IMR-90 (cell line): Measurements from ENCODE around the gene AQP12B. TPM values are rescaled to one million over a fixed set of nuclear protein-coding genes. Genes with fewer than 3 reads are reported as not detected.
"Not testable (repeated sequence)": the region's sequence is repeated elsewhere in the genome, so short reads cannot be mapped to it uniquely, and the experiment has no call there.

Source experiments
- ATAC-seq: fragments of 200-7000 bp; cut with Tn5 transposase; 2 replicates; pipeline ENCODE4 v1.9.1; 2020; ENCODE audit warnings: low read depth, mild to moderate bottlenecking, moderate library complexity
- BruUV-seq: library from RNA; stranded (reverse); fragments of 400-500 nt; replicated peaks from 2 replicates; lab custom pipeline; 2021; lab: Mats Ljungman, UMichigan
- CTCF ChIA-PET: fragments of 300-600 bp; formaldehyde crosslinking; extraction: SDS; loops from one replicate; lab custom pipeline; 2021; ENCODE audit warnings: antibody characterized with exemption; lab: Yijun Ruan, JAX
- POLR2A ChIA-PET: fragments of 300-600 bp; sonication (Branson Sonifier 250); formaldehyde crosslinking; loops from one replicate; lab custom pipeline; 2022; ENCODE audit warnings: antibody characterized with exemption; ENCODE audit not compliant: unreplicated experiment; lab: Charles Lee
- DNase-seq: peaks from one replicate; pipeline ENCODE4 v3.0.0; 2013
- H2AFZ ChIP-seq: replicated peaks from 2 replicates; pipeline ENCODE3; 2013; ENCODE audit warnings: low read length, mild to moderate bottlenecking; ENCODE audit not compliant: poor library complexity
- H2AK5ac ChIP-seq: 2 replicates; pipeline ENCODE4 v1.6.1; 2013; ENCODE audit warnings: low read depth, low read length, inconsistent platforms
- H2AK9ac ChIP-seq: replicated peaks from 2 replicates; pipeline ENCODE3; 2013; ENCODE audit warnings: mild to moderate bottlenecking, low read depth, low read length, moderate library complexity; ENCODE audit not compliant: poor library complexity
- H2BK120ac ChIP-seq: 2 replicates; pipeline ENCODE4 v1.6.1; 2013; ENCODE audit warnings: low read depth, low read length, inconsistent platforms
- H2BK15ac ChIP-seq: 3 replicates; pipeline ENCODE4 v1.6.1; 2013; ENCODE audit warnings: low read depth, low read length, inconsistent platforms
- H2BK20ac ChIP-seq: 2 replicates; pipeline ENCODE4 v1.6.1; 2013; ENCODE audit warnings: low read depth, mild to moderate bottlenecking, inconsistent platforms, low read length, moderate library complexity
- H2BK5ac ChIP-seq: 2 replicates; pipeline ENCODE4 v1.6.1; 2013; ENCODE audit warnings: mild to moderate bottlenecking, low read depth, low read length, inconsistent platforms; ENCODE audit not compliant: poor library complexity, severe bottlenecking
- H3K14ac ChIP-seq: replicated peaks from 2 replicates; pipeline ENCODE4 v1.6.1; 2013; ENCODE audit warnings: low read depth, low read length, inconsistent platforms
- H3K18ac ChIP-seq: 2 replicates; pipeline ENCODE4 v1.6.1; 2013; ENCODE audit warnings: low read depth, low read length, control low read depth
- H3K23ac ChIP-seq: 2 replicates; pipeline ENCODE4 v1.6.1; 2013; ENCODE audit warnings: low read depth, low read length, inconsistent platforms
- H3K27ac ChIP-seq: 2 replicates; pipeline ENCODE4 v1.5.1; 2013; ENCODE audit warnings: mild to moderate bottlenecking, control low read depth, low read length; ENCODE audit not compliant: insufficient read depth
- H3K27me3 ChIP-seq: 2 replicates; pipeline ENCODE4 v1.6.1; 2013; ENCODE audit warnings: low read length; ENCODE audit not compliant: control insufficient read depth, insufficient read depth
- H3K36me3 ChIP-seq: 2 replicates; pipeline ENCODE4 v1.6.1; 2013; ENCODE audit warnings: low read length, mixed read lengths; ENCODE audit not compliant: control insufficient read depth, insufficient read depth
- H3K4ac ChIP-seq: 2 replicates; pipeline ENCODE4 v1.6.1; 2013; ENCODE audit warnings: low read depth, low read length, inconsistent platforms
- H3K4me1 ChIP-seq: 2 replicates; pipeline ENCODE4 v1.6.1; 2013; ENCODE audit warnings: low read length, mixed read lengths; ENCODE audit not compliant: control insufficient read depth, insufficient read depth
- H3K4me2 ChIP-seq: 2 replicates; pipeline ENCODE4 v1.6.1; 2013; ENCODE audit warnings: low read depth, mild to moderate bottlenecking, control low read depth, low read length, moderate library complexity
- H3K4me3 ChIP-seq: 2 replicates; pipeline ENCODE4 v1.5.1; 2013; ENCODE audit warnings: low read depth, mild to moderate bottlenecking, control low read depth, low read length, moderate library complexity; ENCODE audit not compliant: insufficient read depth
- H3K56ac ChIP-seq: 2 replicates; pipeline ENCODE4 v1.6.1; 2013; ENCODE audit warnings: low read length, inconsistent platforms; ENCODE audit not compliant: insufficient read depth; ENCODE audit errors: extremely low read depth
- H3K79me1 ChIP-seq, 2 experiments: 2 replicates each; pipeline ENCODE4 v1.6.1; 2013; ENCODE audit warnings: low read length in 2 of 2, inconsistent platforms in 1 of 2, low read depth in 1 of 2
- H3K9ac ChIP-seq: 2 replicates; pipeline ENCODE4 v1.6.1; 2013; ENCODE audit warnings: low read depth, low read length, control low read depth
- H3K9me1 ChIP-seq: 2 replicates; pipeline ENCODE4 v1.6.1; 2013; ENCODE audit warnings: low read length, inconsistent platforms; ENCODE audit not compliant: insufficient read depth
- H3K9me3 ChIP-seq: 2 replicates; pipeline ENCODE4 v1.6.1; 2013; ENCODE audit warnings: low read length; ENCODE audit not compliant: control insufficient read depth, insufficient read depth
- H4K20me1 ChIP-seq: 2 replicates; pipeline ENCODE4 v1.6.1; 2013; ENCODE audit warnings: low read length, inconsistent platforms; ENCODE audit not compliant: insufficient read depth
- H4K5ac ChIP-seq: 2 replicates; pipeline ENCODE4 v1.6.1; 2013; ENCODE audit warnings: mild to moderate bottlenecking, low read depth, low read length, control low read depth
- H4K8ac ChIP-seq, 2 experiments: 2 replicates each; pipeline ENCODE4 v1.6.1; 2013; ENCODE audit warnings: low read depth in 2 of 2, low read length in 2 of 2, control low read depth in 1 of 2, inconsistent platforms in 1 of 2
- H4K91ac ChIP-seq: 2 replicates; pipeline ENCODE4 v1.6.1; 2013; ENCODE audit warnings: low read depth, low read length, inconsistent platforms; ENCODE audit not compliant: insufficient read depth
- whole genome bisulfite sequencing, 2 experiments: methylation state at CpG; one replicate each; pipeline versions ENCODE4 v1.1.5 to v1.1.7; 2013; ENCODE audit warnings: missing lambda C conversion rate in 2 of 2; ENCODE audit not compliant: insufficient read length in 1 of 2; ENCODE audit errors: extremely low coverage in 2 of 2; 5-methylcytosine and 5-hydroxymethylcytosine counted together
- dilution Hi-C: fragments of 300-500 bp; cut with HindIII; formaldehyde crosslinking; loops from one replicate; pipeline ENCODE4 v1.14.3; 2018; ENCODE audit warnings: low sequenced_read_pairs; ENCODE audit not compliant: unreplicated experiment
- in situ Hi-C: fragments of 300-500 bp; cut with MboI; formaldehyde crosslinking; loops from 3 replicates; pipeline ENCODE4 v1.14.3; 2019; ENCODE audit warnings: low sequenced_read_pairs, inconsistent platforms, mixed read lengths
- intact Hi-C: fragments of 100-400 bp; cut with micrococcal nuclease; formaldehyde crosslinking; loops from 2 replicates; pipeline ENCODE4 v1.10.0; 2022
- polyA plus RNA-seq, 3 experiments: library from polyadenylated mRNA; depleted of rRNA; stranded (reverse); fragments of >200 nt; gene quantifications; 2 replicates each; pipeline ENCODE4 v1.2.3, GENCODE V29; 2012; ENCODE audit warnings: low replicate concordance in 1 of 3
- total RNA-seq: library from RNA; depleted of rRNA; stranded (reverse); fragments of >200 nt; gene quantifications from 2 replicates; pipeline ENCODE4 v1.2.3, GENCODE V29; 2012

AQP12B gene
- total and polyA plus RNA-seq, 2 of the 4 experiments (the other 2 are of a cell fraction) = not detected

- DNase-seq, H4K8ac ChIP-seq, H2BK15ac ChIP-seq, H3K18ac ChIP-seq, BruUV-seq, H3K9me1 ChIP-seq, H4K91ac ChIP-seq, H3K56ac ChIP-seq, H3K27me3 ChIP-seq, H4K20me1 ChIP-seq, H3K23ac ChIP-seq, POLR2A ChIA-PET, H2AK5ac ChIP-seq, H2BK20ac ChIP-seq, H3K4me1 ChIP-seq, in situ Hi-C loops, H4K5ac ChIP-seq, CTCF ChIA-PET, dilution Hi-C loops, H3K27ac ChIP-seq, H2AFZ ChIP-seq, H3K36me3 ChIP-seq, H3K79me1 ChIP-seq, H3K4ac ChIP-seq, H3K9me3 ChIP-seq, H3K14ac ChIP-seq, H2AK9ac ChIP-seq, H3K4me2 ChIP-seq, H2BK5ac ChIP-seq, H3K4me3 ChIP-seq, H3K9ac ChIP-seq, intact Hi-C loops, H2BK120ac ChIP-seq: not testable (repeated sequence)
- WGBS, 2 experiments = no CpG with 5 or more reads among the region's 19 CpGs
- peak; percentile 50; the same call in 1 of the 2 replicates for ATAC-seq
Measured at GRCh38 chr2:240678909-240679308, 3.8 kb downstream of the AQP12B start.

GRCh38 chr2:240678043-240678442 is 4.6 kb downstream of the AQP12B start:
- H3K9me3 ChIP-seq, H3K4me1 ChIP-seq, H3K27ac ChIP-seq, H2BK5ac ChIP-seq, H3K9me1 ChIP-seq, H3K4ac ChIP-seq, H2AK9ac ChIP-seq, H3K9ac ChIP-seq, H2BK15ac ChIP-seq, H4K91ac ChIP-seq, H4K20me1 ChIP-seq, POLR2A ChIA-PET, ATAC-seq, H2BK120ac ChIP-seq, H3K23ac ChIP-seq, H3K79me1 ChIP-seq, in situ Hi-C loops, H3K4me3 ChIP-seq, H3K27me3 ChIP-seq, H2AK5ac ChIP-seq, H3K36me3 ChIP-seq, BruUV-seq, H3K4me2 ChIP-seq, intact Hi-C loops, H4K5ac ChIP-seq, H4K8ac ChIP-seq, dilution Hi-C loops, DNase-seq, H2AFZ ChIP-seq, H3K56ac ChIP-seq, H3K18ac ChIP-seq, CTCF ChIA-PET, H3K14ac ChIP-seq, H2BK20ac ChIP-seq: not testable (repeated sequence)
- no CpG with 5 or more reads among the region's 14 CpGs for WGBS, 2 experiments
